Gastroesophageal sphincter (tissue), 3 donors: Measurements from ENCODE around the gene ROBO1.

Source experiments
- CTCF ChIP-seq, 4 experiments: fragments of 200-600 bp in 2 of 4; fragments of 450-650 bp in 2 of 4; sonication (generic) in 1 of 4; IDR thresholded peaks; one replicate each; pipeline ENCODE4 v1.5.1; 2017 to 2019; ENCODE audit warnings: antibody characterized with exemption in 4 of 4, mild to moderate bottlenecking in 2 of 4, moderate library complexity in 2 of 4
- EP300 ChIP-seq: sonication (generic); formaldehyde crosslinking; IDR thresholded peaks from one replicate; pipeline ENCODE4 v1.6.1; 2017; ENCODE audit warnings: antibody characterized with exemption, mild to moderate bottlenecking
- POLR2A ChIP-seq, 2 donors: fragments of 450-650 bp; IDR thresholded peaks; one replicate each; pipeline ENCODE4 v1.6.1; 2017; ENCODE audit warnings: antibody characterized with exemption in 2 of 2, mild to moderate bottlenecking in 2 of 2, moderate library complexity in 1 of 2

- TF ChIP-seq CTCF (IDR thresholded peaks at IDR 0.05) (no peak), POLR2A (IDR thresholded peaks at IDR 0.05) (no peak), EP300 (no peak)
Observed at GRCh38 chr3:78749056-78749455, 1018.7 kb downstream of the ROBO1 start.
